ENCODE measurements around the gene HHAT.

Gene HHAT

GRCh38 chr1:210469441-210469840 lies 140.7 kb downstream of the HHAT start:
- TF ChIP-seq CTCF (IDR thresholded peaks at IDR 0.05; ENCODE audit: low read length) (no peak), EZH2 (IDR thresholded peaks at IDR 0.05; ENCODE audit: borderline replicate concordance, low read length) (no peak)
- Histone ChIP-seq H3K27me3 (ENCODE audit: insufficient read depth, low read length) (no peaks in the 10 kb centered on the region), H3K4me2 (ENCODE audit: low read length) (no peak overlapping the region)

GRCh38 chr1:210475321-210475720 lies 146.6 kb downstream of the HHAT start:
- H2AFZ ChIP-seq (ENCODE audit: low read length): no peak overlapping the region
- H3K9me2 ChIP-seq (ENCODE audit: low read depth, low read length): no peaks in the 10 kb centered on the region

More at GRCh38 chr1:210469441-210469840, 140.7 kb downstream of the HHAT start:
- Histone ChIP-seq H3K4me1 (ENCODE audit: insufficient read depth, low read length, severe bottlenecking) (no peaks in the 10 kb centered on the region), H3K4me3 (ENCODE audit: low read depth, low read length, poor library complexity, severe bottlenecking) (no peak overlapping the region), H4K20me1 (ENCODE audit: insufficient read depth, low read length) (no peaks in the 10 kb centered on the region), H3K9ac (ENCODE audit: low read length) (no peak overlapping the region), H2AFZ (ENCODE audit: low read length) (no peak overlapping the region), H3K27ac (ENCODE audit: low read depth, low read length, poor library complexity, severe bottlenecking) (no peak overlapping the region), H3K36me3 (ENCODE audit: insufficient read depth, low read length) (no peaks in the 10 kb centered on the region), H3K9me2 (ENCODE audit: low read depth, low read length) (no peaks in the 10 kb centered on the region), H3K9me3 (ENCODE audit: low read length) (no peaks in the 10 kb centered on the region), H3K79me2 (ENCODE audit: insufficient read depth, low read length) (no peaks in the 10 kb centered on the region), H3F3A (ENCODE audit: insufficient read depth, low read length) (no peaks in the 10 kb centered on the region)

GRCh38 chr1:210475806-210476205 lies 147.1 kb downstream of the HHAT start:
- TF ChIP-seq CTCF (IDR thresholded peaks at IDR 0.05; ENCODE audit: low read length): no peak
- no peak for TF ChIP-seq EZH2 (IDR thresholded peaks at IDR 0.05; ENCODE audit: borderline replicate concordance, low read length)
- Histone ChIP-seq H3K9me2 (ENCODE audit: low read depth, low read length) (no peaks in the 10 kb centered on the region), H3K9ac (ENCODE audit: low read length) (no peak overlapping the region), H3F3A (ENCODE audit: insufficient read depth, low read length) (no peaks in the 10 kb centered on the region), H3K4me2 (ENCODE audit: low read length) (no peak overlapping the region), H3K9me3 (ENCODE audit: low read length) (no peaks in the 10 kb centered on the region), H4K20me1 (ENCODE audit: insufficient read depth, low read length) (no peaks in the 10 kb centered on the region), H3K36me3 (ENCODE audit: insufficient read depth, low read length) (no peaks in the 10 kb centered on the region), H3K79me2 (ENCODE audit: insufficient read depth, low read length) (no peaks in the 10 kb centered on the region), H3K4me3 (ENCODE audit: low read depth, low read length, poor library complexity, severe bottlenecking) (no peak overlapping the region), H3K4me1 (ENCODE audit: insufficient read depth, low read length, severe bottlenecking) (no peaks in the 10 kb centered on the region), H3K27ac (ENCODE audit: low read depth, low read length, poor library complexity, severe bottlenecking) (no peak overlapping the region), H3K27me3 (ENCODE audit: insufficient read depth, low read length) (no peaks in the 10 kb centered on the region), H2AFZ (ENCODE audit: low read length) (no peak overlapping the region)

More at GRCh38 chr1:210475321-210475720, 146.6 kb downstream of the HHAT start:
- H3K27me3 ChIP-seq (ENCODE audit: insufficient read depth, low read length): no peaks in the 10 kb centered on the region
- H3F3A ChIP-seq (ENCODE audit: insufficient read depth, low read length): no peaks in the 10 kb centered on the region
- no peaks in the 10 kb centered on the region for H3K4me1 ChIP-seq (ENCODE audit: insufficient read depth, low read length, severe bottlenecking)
- no peak overlapping the region for H3K9ac ChIP-seq (ENCODE audit: low read length)
- H4K20me1 ChIP-seq (ENCODE audit: insufficient read depth, low read length): no peaks in the 10 kb centered on the region
- H3K27ac ChIP-seq (ENCODE audit: low read depth, low read length, poor library complexity, severe bottlenecking): no peak overlapping the region
- H3K36me3 ChIP-seq (ENCODE audit: insufficient read depth, low read length): no peaks in the 10 kb centered on the region
- H3K79me2 ChIP-seq (ENCODE audit: insufficient read depth, low read length): no peaks in the 10 kb centered on the region
- TF ChIP-seq EZH2 (IDR thresholded peaks at IDR 0.05; ENCODE audit: borderline replicate concordance, low read length) (no peak), CTCF (IDR thresholded peaks at IDR 0.05; ENCODE audit: low read length) (no peak)
- no peaks in the 10 kb centered on the region for H3K9me3 ChIP-seq (ENCODE audit: low read length)
- H3K4me3 ChIP-seq (ENCODE audit: low read depth, low read length, poor library complexity, severe bottlenecking): no peak overlapping the region
- H3K4me2 ChIP-seq (ENCODE audit: low read length): no peak overlapping the region

All from OCI-LY1 (cell line).